Activated naive CD8-positive, alpha-beta T cell (primary cell): ENCODE results near the gene DHRS3.
"Not testable (repeated sequence)": the region's sequence is repeated elsewhere in the genome, so short reads cannot be mapped to it uniquely, and the experiment has no call there.

Experiments
- H3K27ac Mint-ChIP-seq: one replicate; pipeline ENCODE4 v1.8.0; 2021; ENCODE audit warnings: mixed read lengths
- H3K27me3 Mint-ChIP-seq: one replicate; pipeline ENCODE4 v1.8.0; 2021; ENCODE audit warnings: mixed read lengths
- H3K36me3 Mint-ChIP-seq: one replicate; pipeline ENCODE4 v1.8.0; 2021; ENCODE audit warnings: mixed read lengths
- H3K4me1 Mint-ChIP-seq: one replicate; pipeline ENCODE4 v1.8.0; 2021; ENCODE audit warnings: low read depth, mixed read lengths
- H3K4me3 Mint-ChIP-seq: one replicate; pipeline ENCODE4 v1.8.0; 2021; ENCODE audit warnings: mild to moderate bottlenecking, mixed read lengths
- H3K9me3 Mint-ChIP-seq: one replicate; pipeline ENCODE4 v1.8.0; 2021; ENCODE audit warnings: low read depth, mixed read lengths

Gene DHRS3

GRCh38 chr1:12645401-12645800 lies 27.4 kb upstream of the DHRS3 start:
- not testable (repeated sequence) for H3K4me3 Mint-ChIP-seq, H3K36me3 Mint-ChIP-seq, H3K4me1 Mint-ChIP-seq, H3K27ac Mint-ChIP-seq
- H3K9me3 Mint-ChIP-seq = peaks cover 10% of the 10 kb centered on the region
- H3K27me3 Mint-ChIP-seq = peaks cover 11% of the 10 kb centered on the region

- peaks cover 7% of the 10 kb centered on the region for H3K27me3 Mint-ChIP-seq
- peaks cover 16% of the 10 kb centered on the region for H3K9me3 Mint-ChIP-seq
- no peak overlapping the region for H3K4me3 Mint-ChIP-seq
- H3K36me3 Mint-ChIP-seq = peaks cover 5% of the 10 kb centered on the region
- no peak overlapping the region for H3K27ac Mint-ChIP-seq
- H3K4me1 Mint-ChIP-seq = no peaks in the 10 kb centered on the region
These were observed 26.8 kb upstream of the DHRS3 start for GRCh38 chr1:12644829-12645228.

GRCh38 chr1:12644237-12644636 lies 26.2 kb upstream of the DHRS3 start:
- no peaks in the 10 kb centered on the region for H3K4me1 Mint-ChIP-seq
- no peak overlapping the region for H3K4me3 Mint-ChIP-seq
- H3K9me3 Mint-ChIP-seq = peaks cover 17% of the 10 kb centered on the region
- no peak overlapping the region for H3K27ac Mint-ChIP-seq
- H3K27me3 Mint-ChIP-seq = peaks cover 6% of the 10 kb centered on the region
- peaks cover 5% of the 10 kb centered on the region for H3K36me3 Mint-ChIP-seq

GRCh38 chr1:12643785-12644184 lies 25.8 kb upstream of the DHRS3 start, which contains the start of gene AADACL4:
AADACL4 (plus strand) TSS chr1:12644085; CDS start chr1:12644547, 462 bp downstream.
- Mint-ChIP-seq H3K4me3 (no peak within 1 kb of the TSS), H3K36me3 (peaks cover 5% of the 10 kb centered on the region), H3K27ac (no peak within 1 kb of the TSS), H3K9me3 (peaks cover 17% of the 10 kb centered on the region), H3K4me1 (no peaks in the 10 kb centered on the region), H3K27me3 (peaks cover 2% of the 10 kb centered on the region)

GRCh38 chr1:12643079-12643478 lies 25.1 kb upstream of the DHRS3 start:
- peaks cover 5% of the 10 kb centered on the region for H3K36me3 Mint-ChIP-seq
- H3K27ac Mint-ChIP-seq = no peak overlapping the region
- H3K9me3 Mint-ChIP-seq = peaks cover 17% of the 10 kb centered on the region
- no peak overlapping the region for H3K4me3 Mint-ChIP-seq
- H3K27me3 Mint-ChIP-seq = no peaks in the 10 kb centered on the region
- no peaks in the 10 kb centered on the region for H3K4me1 Mint-ChIP-seq

GRCh38 chr1:12640958-12641272 lies 22.9 kb upstream of the DHRS3 start:
- H3K27ac Mint-ChIP-seq = no peak overlapping the region
- no peaks in the 10 kb centered on the region for H3K27me3 Mint-ChIP-seq
- H3K9me3 Mint-ChIP-seq = peaks cover 17% of the 10 kb centered on the region
- no peak overlapping the region for H3K4me3 Mint-ChIP-seq
- no peaks in the 10 kb centered on the region for H3K4me1 Mint-ChIP-seq
- H3K36me3 Mint-ChIP-seq = peaks cover 5% of the 10 kb centered on the region

- Mint-ChIP-seq H3K27me3 (no peaks in the 10 kb centered on the region), H3K36me3 (peaks cover 5% of the 10 kb centered on the region), H3K9me3 (peaks cover 17% of the 10 kb centered on the region), H3K27ac (no peak overlapping the region), H3K4me3 (no peak overlapping the region), H3K4me1 (no peaks in the 10 kb centered on the region)
These were observed 22.4 kb upstream of the DHRS3 start for GRCh38 chr1:12640237-12640957.

- Mint-ChIP-seq H3K9me3 (peaks cover 17% of the 10 kb centered on the region), H3K36me3 (peaks cover 5% of the 10 kb centered on the region), H3K4me3 (no peak overlapping the region), H3K4me1 (peaks cover 3% of the 10 kb centered on the region), H3K27ac (no peak overlapping the region), H3K27me3 (peaks cover 8% of the 10 kb centered on the region)
These were observed 19.7 kb upstream of the DHRS3 start for GRCh38 chr1:12637693-12638092.

- H3K4me3 Mint-ChIP-seq = no peak overlapping the region
- H3K27ac Mint-ChIP-seq = no peak overlapping the region
- H3K36me3 Mint-ChIP-seq = peaks cover 5% of the 10 kb centered on the region
- peaks cover 3% of the 10 kb centered on the region for H3K4me1 Mint-ChIP-seq
- H3K27me3 Mint-ChIP-seq = peaks cover 8% of the 10 kb centered on the region
- peaks cover 16% of the 10 kb centered on the region for H3K9me3 Mint-ChIP-seq
These were observed 18.3 kb upstream of the DHRS3 start for GRCh38 chr1:12636098-12636950.

- Mint-ChIP-seq H3K27ac (no peak overlapping the region), H3K36me3 (no peaks in the 10 kb centered on the region), H3K9me3 (peaks cover under 1% of the 10 kb centered on the region), H3K4me1 (peaks cover 3% of the 10 kb centered on the region), H3K4me3 (no peak overlapping the region), H3K27me3 (peaks cover 8% of the 10 kb centered on the region)
These were observed 16.7 kb upstream of the DHRS3 start for GRCh38 chr1:12634696-12635202.

GRCh38 chr1:12634156-12634555 lies 16.1 kb upstream of the DHRS3 start:
- H3K4me1 Mint-ChIP-seq = peaks cover 3% of the 10 kb centered on the region
- no peaks in the 10 kb centered on the region for H3K36me3 Mint-ChIP-seq
- H3K27ac Mint-ChIP-seq = no peak overlapping the region
- no peaks in the 10 kb centered on the region for H3K9me3 Mint-ChIP-seq
- H3K27me3 Mint-ChIP-seq = peaks cover 8% of the 10 kb centered on the region
- no peak overlapping the region for H3K4me3 Mint-ChIP-seq

- Mint-ChIP-seq H3K27ac (no peak overlapping the region), H3K36me3 (no peaks in the 10 kb centered on the region), H3K4me3 (no peak overlapping the region), H3K4me1 (peaks cover 10% of the 10 kb centered on the region), H3K9me3 (no peaks in the 10 kb centered on the region), H3K27me3 (peaks cover 8% of the 10 kb centered on the region)
These were observed 13.6 kb upstream of the DHRS3 start for GRCh38 chr1:12631571-12631970.

- peaks cover 10% of the 10 kb centered on the region for H3K4me1 Mint-ChIP-seq
- H3K9me3 Mint-ChIP-seq = no peaks in the 10 kb centered on the region
- H3K36me3 Mint-ChIP-seq = no peaks in the 10 kb centered on the region
- no peak overlapping the region for H3K4me3 Mint-ChIP-seq
- H3K27ac Mint-ChIP-seq = no peak overlapping the region
- H3K27me3 Mint-ChIP-seq = peaks cover 8% of the 10 kb centered on the region
These were observed 13.0 kb upstream of the DHRS3 start for GRCh38 chr1:12630946-12631530.

GRCh38 chr1:12629985-12630760 lies 12.2 kb upstream of the DHRS3 start:
- H3K36me3 Mint-ChIP-seq = no peaks in the 10 kb centered on the region
- peaks cover 10% of the 10 kb centered on the region for H3K4me1 Mint-ChIP-seq
- no peak overlapping the region for H3K4me3 Mint-ChIP-seq
- H3K9me3 Mint-ChIP-seq = no peaks in the 10 kb centered on the region
- H3K27me3 Mint-ChIP-seq = peaks cover 6% of the 10 kb centered on the region
- H3K27ac Mint-ChIP-seq = no peak overlapping the region
